NCI-H1694 (cell line): Measurements from ENCODE around the gene GPN3.
"Not testable (repeated sequence)": the region's sequence is repeated elsewhere in the genome, so short reads cannot be mapped to it uniquely, and the experiment has no call there.

Experiments used
- DNase-seq: peaks from one replicate; lab custom pipeline; 2025; lab: John Stamatoyannopoulos, UW

The GPN3 gene

DNA sequence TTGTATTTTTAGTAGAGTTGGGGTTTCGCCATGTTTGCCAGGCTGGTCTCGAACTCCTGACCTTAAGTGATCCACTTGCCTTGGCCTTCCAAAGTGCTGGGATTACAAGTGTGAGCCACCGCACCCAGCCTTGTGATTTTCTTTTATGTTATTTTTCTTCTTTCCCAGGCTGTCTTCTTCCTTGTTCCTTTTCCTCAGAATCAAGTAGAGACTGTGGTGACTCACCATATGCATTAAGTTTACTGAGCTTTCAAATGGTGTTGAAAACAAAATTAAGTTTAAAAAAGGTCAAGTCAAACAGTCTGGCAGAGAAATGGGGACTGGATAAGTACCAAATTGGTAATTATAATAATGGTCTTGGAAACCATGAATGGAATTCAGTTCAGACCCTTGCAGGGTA is 23.6 kb downstream of the GPN3 start:
- no peak for DNase-seq

DNA sequence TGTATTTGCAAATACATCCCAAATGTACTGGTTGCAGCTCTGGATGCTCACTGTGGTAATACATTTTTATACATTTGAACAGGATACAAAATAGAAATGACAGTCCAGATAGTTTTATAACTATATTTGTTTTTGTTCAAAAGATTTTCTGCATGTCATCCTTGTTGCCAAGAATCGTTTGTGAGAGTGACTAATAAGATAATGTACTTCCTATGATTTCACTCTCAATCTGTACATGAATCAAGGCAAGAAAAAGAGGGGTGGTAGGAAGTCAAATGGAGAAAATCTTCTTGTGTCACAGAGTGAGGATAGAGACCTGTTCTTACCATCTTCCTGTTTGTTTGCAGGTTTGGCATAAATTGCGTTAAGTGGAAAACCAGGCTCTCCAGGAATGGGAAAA is 31.8 kb downstream of the GPN3 start:
- no peak for DNase-seq

DNA sequence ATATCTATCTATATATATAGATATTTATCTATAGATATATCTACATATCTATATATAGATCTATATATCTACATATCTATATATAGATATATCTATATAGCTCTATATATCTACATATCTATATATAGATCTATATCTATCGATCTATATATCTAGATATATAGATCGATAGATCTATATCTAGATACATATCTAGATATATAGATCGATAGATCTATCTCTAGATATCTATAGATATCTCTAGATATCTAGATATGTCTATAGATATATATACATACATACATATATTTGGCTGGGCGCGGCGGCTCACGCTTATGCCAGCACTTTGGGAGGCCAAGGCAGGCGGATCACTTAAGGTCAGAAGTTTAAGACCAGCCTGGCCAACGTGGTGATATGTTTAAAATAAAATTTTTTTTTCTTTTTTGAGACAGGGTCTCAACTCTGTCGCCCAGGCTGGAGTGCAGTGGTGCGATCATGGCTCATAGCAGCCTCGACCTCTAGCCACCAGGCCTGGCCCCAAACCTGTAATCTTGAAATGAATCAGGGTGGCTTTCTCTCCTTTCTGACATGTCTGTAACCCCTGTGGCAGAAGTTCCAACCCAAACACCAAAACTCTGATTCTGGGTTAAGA is 36.0 kb downstream of the GPN3 start:
- DNase-seq, result no peak

DNA sequence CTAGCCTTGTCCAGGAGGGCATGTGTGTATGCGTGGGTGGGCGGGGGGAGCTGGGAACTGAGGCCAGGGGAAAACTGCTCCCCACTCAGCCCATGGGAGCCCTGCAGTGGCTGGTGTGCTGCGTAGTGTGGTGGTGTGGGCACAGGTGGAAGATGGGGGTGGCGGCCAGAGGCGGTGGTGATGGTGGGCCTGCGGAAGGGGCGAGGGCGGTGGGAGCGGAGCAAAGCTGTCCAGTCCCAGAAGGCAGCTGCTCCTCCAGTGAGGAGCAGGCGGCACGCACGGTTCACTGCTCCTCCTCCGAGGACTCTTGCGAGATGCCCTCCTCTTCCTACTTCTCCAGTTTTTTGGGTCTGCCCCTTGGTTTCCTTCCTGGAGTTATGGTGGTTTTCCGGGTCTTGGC is 38.4 kb downstream of the GPN3 start:
- not testable (repeated sequence) for DNase-seq

DNA sequence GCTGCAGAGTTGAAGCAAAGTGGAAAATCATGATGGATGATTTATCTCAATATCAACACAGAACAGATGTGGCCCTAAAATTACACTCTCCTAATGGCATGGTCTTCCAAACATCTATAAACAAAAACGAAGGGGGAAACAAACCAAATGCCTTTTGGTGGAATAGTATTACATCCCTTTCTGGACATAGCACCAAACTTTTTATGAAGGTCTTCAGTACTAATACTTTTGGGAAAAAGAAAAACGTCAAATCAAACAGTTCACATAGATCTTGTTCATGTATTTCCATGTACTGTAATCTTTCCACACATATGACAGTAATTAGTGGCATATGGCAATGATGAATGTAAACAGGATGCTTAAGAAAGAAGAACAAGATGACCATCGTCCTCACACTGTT is 41.7 kb downstream of the GPN3 start:
- DNase-seq, result no peak

DNA sequence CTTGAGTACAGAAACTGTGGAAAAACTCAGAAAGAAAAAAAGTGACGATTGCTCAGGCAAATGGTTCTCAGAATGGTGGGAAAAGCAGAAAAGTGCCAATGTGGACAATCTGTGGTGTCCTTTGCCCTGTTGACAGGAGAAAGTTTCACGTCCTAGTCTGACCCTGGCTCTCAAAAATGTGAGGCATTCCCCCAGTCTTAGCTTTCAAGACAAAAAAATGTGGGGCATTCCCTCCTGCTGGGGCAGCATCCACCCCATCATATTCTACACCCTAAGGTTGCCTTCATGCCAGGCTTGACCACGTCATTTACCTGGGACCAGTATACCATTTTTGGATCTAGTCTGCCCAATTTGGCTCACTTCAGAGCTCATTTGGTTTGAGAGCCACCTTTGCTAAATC is 43.8 kb downstream of the GPN3 start:
- DNase-seq, result no peak

DNA sequence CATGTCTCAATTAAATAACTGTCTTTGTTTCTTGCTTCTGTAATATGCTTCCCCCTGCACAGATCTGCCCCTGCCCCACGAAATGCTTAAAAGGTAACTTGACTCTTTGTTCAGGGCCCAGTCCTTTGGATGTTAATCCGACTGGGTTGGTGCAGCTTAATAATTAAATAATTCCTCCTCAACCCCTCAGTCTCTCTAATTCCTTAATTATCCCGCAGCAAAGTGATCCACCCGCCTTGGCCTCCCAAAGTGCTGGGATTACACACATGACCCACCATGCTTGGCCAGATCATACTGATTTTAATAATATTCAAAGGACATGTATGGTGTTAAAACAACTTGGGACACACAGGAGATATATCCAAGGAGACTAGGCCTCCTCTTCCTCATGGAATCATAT is 46.4 kb downstream of the GPN3 start:
- DNase-seq, result no peak

DNA sequence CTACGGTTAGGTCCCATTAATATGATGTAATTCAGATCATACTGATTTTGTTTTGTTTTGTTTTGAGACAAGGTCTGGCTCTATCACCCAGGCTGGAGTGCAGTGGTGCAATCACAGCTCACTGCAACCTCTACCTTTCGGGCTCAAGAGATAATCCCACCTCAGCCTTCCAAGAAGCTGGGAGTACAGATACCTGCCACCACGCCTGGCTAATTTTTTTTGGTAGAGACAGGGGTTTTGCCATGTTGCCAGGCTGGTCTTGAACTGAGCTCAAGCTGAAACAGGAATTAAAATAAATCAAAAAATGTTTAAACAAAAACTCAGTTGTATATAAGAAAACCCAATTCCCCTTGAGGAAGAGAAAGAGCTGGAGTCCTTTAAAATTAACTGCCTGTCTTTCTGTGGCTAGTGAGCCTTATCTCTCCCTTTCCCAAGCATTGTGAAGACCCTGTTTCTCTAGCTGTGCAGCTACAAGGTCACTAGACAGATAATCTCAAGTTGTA is 46.8 kb downstream of the GPN3 start:
- no peak for DNase-seq

DNA sequence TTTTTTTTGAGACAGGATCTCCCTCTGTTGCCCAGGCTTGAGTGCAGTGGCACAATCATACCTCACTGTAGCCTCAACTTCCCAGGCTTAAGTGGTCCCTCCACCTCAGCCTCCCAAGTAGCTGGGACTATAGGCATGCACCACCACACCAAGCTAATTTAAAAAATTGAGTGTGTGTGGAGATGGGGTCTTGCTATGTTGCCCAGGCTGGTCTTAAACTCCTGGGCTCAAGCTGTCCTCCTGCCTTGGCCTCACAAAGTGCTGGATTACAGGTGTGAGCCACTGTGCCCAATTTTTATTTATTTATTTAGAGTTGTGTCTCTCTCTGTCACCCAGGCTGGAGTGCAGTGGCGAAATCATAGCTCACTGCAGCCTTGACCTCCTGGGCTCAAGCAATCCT is 47.4 kb downstream of the GPN3 start:
- not testable (repeated sequence) for DNase-seq

DNA sequence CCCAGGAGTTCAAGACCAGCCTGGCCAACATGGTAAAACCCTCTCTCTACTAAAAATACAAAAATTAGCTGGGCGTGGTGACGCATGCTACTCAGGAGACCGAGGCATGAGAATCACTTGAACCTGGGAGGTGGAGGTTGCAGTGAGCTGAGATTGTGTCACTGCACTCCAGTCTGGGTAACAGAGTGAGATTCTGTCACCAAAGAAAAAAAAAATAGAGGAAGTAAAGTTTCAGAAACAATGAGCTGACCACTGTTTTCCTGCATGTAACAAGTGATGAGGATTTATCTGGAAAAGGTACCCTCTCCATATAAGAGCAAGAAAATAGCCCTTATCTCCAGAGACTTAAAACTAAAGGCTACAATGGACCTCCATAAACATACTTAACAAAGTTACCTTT is 50.9 kb downstream of the GPN3 start:
- not testable (repeated sequence) for DNase-seq

DNA sequence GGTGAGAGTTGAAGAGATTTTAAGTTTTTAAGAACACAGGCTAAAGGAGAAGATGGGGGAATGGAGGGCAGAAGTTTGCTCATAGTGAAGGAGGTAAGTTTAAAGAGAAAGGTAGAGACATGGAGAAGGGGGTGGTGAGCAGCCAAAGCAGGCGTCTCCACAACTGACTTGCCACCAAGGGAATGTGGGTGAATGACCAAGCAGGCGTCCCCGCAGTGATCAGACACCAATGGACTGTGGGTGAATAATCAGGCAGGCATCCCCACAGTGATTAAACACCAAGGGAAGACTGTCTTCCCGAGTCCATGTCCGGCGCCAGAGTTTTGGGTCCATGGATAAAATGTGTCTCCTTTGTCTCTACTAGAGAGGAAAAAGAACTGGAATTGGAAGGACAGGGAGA is 58.0 kb downstream of the GPN3 start:
- not testable (repeated sequence) for DNase-seq

DNA sequence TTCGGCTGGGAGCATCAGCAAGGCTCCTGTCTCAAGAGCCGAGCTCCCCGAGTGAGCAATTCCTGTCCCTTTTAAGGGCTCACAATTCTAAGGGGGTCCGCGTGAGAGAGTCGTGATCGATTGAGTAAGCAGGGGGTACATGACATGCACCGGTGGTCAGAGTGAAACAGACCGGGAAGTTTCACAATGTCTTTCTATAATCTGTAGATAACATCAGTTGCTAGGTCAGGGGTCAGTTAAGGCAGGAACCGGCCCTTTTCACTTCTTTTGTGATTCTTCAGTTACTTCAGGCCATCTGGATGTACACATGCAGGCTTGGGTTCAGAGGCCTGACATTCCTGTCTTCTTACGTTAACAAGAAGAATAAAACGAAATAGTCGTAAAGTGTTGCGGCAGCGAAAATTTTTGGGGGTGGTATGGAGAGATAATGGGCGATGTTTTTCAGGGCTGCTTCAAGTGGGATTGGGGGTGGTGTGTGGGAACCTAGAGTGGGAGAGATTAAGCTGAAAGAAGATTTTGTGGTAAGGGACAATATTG is 62.9 kb downstream of the GPN3 start:
- not testable (repeated sequence) for DNase-seq

DNA sequence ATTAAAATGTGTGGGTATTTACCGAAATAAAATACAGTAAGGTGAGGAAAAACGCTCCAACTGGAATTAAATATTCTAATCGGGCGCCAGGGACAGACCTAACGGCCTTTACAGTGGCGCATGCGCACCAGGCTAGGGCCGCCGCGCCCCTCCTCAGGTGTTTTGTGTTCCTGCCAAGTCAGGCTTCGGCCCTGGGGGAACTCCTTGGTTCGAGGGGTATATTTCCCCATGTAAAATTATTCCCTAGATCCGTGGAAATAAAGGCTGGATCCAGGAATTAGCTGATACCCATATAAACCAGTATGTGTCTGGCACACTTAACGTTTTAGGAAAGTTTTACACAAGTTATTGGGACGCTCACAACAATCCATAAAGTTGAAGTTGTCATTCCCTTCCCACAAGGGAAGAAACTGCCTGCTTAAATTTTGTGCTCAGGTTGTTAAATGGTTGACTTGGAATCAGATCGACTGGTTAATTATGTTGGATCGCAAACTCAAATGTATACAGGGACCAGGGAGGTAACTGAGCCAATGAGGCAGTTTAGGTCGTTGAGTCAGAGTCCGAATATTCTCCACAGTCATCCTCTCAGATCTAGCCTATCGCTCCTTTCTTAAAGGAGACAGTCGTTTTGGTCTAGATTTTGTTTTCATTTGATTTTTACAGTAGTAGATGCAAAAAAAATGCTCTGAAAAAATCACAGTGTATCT is 63.9 kb downstream of the GPN3 start:
- peak; percentile 67 for DNase-seq

DNA sequence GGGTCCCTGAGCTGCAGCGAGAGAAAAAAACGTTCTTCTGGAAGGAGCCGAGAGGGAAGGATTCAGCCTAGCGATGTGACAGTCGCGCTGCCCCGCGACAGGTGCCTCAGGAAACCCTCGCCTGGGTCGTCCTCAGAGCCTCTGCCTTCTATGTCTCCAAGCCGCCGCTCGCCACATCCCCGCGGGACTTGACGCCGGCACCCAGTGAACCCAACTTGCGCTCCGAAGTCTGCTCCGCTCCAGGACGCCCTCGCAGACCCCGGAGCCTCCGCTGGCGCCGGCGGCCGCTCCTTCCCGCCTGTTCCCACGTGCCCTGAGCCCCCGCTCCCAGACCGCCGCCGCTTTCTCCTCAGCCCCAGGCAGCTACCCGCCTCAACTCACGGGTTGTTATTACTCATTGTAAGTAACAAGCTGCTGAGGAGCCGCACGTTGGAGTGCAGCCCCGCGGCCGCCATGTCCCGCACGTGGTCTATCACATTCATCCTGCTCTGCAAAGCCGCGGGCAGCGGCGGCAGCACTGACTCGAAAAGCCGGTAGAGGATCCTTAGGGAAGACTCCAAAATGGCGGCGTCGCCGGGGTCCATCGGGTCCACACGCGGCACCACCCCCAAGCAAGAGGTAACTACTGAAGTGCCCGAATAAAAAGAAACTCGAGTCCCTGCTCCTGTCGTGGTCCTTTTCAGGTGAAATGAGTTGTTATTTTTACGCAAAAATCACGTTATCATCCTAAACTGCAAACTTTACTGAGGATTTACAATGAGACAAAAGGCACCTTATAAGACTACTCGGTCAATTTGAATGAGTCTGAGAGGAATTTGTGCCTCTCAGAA is 64.7 kb downstream of the GPN3 start, which contains the start of gene ANAPC7:
ANAPC7 (minus strand) TSS at position 563 of the 830 bp plus-strand sequence; CDS start at position 482, 81 bp downstream.
- peak; percentile 79 for DNase-seq
